ENCODE data around the gene NT5C2. TPM values are rescaled to one million over a fixed set of nuclear protein-coding genes. Genes with fewer than 3 reads are reported as not detected.

NT5C2 gene
- total RNA-seq, 1 donor from 2014 or later, result 52.3 TPM

GRCh38 chr10:103058034-103058433, 135.0 kb downstream of the NT5C2 start:
- no peak for ATAC-seq
- intact Hi-C loops (cut with DNase I), result no loop called here
- no peak for DNase-seq (ENCODE audit: missing footprints)

- intact Hi-C loops (cut with DNase I), result no loop called here
- ATAC-seq, result no peak
- no peak for DNase-seq (ENCODE audit: missing footprints)
Observed at GRCh38 chr10:103055105-103055504, 138.0 kb downstream of the NT5C2 start.

GRCh38 chr10:103054621-103055020, 138.5 kb downstream of the NT5C2 start:
- no peak for ATAC-seq
- intact Hi-C loops (cut with DNase I), result no loop called here
- DNase-seq (ENCODE audit: missing footprints), result no peak

DNA sequence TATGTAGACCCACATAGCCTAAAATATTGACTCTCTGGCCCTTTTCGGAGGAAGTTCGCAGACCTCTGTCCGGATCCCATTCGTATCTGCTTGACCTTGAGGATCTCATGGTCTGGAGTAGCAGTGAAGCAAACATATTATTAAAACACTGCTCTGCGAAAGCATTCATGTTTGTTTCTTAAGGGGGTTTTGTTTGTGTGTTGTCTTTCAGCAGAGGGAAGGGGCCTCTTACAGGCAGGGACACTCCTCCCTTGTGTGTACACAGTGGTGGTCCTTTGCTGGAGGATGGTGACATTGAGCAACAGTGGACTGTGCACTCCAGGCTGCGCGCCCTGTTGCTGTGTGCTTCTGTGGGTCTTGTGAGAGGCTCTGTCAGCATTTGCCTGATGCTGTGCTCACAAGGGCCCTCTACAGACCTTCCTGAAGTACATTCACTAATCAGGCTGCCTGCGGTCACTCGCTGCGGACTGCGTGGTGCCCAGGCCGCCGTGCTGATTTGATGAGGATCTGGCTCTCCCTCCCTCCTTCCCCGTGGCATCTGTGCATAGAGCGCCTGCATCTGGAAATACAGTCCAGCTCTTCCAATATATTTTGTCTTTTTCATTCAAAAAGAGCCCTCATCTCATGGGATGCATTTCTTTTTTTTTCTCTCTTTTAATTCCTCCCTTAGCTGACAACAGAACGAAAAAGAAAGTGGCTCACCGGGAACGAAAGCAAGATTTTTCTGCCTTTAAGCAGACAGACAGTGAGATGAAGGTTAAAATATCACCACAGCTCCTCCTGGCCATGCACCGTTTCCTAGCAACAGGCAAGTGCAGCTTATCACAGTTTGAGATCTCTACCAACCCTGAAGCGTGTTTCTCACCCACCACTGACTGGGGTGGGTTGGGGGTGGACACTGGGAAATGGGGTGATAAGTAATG, 139.2 kb downstream of the NT5C2 start:
- intact Hi-C loops (cut with DNase I), result no loop called here
- DNase-seq (ENCODE audit: missing footprints) (peak; percentile 78), ATAC-seq (peak; percentile 89)

DNA sequence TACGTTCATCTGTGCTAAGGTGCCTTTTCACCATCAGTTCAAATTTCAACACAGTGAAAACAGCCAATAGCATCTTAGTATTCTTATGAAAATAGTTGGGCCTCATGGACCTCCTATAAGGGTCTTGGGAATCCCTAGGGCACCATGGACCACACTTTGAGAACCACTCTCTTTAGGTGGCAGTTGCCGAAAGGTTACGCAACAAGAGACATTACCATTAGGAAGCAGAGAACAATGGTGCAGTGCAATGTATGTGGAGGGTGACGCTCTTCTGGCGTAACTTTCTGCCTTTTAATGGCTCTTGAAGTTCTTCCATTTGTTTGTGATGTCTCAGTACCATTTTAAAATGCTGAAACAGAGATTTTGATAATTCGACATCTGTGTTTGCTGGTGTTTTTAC, 143.8 kb downstream of the NT5C2 start:
- intact Hi-C loops (cut with DNase I), result no loop called here
- ATAC-seq (no peak), DNase-seq (ENCODE audit: missing footprints) (no peak)

- ATAC-seq, result no peak
- DNase-seq (ENCODE audit: missing footprints), result no peak
- intact Hi-C loops (cut with DNase I), result no loop called here
Observed at GRCh38 chr10:103047381-103047780, 145.7 kb downstream of the NT5C2 start.

DNA sequence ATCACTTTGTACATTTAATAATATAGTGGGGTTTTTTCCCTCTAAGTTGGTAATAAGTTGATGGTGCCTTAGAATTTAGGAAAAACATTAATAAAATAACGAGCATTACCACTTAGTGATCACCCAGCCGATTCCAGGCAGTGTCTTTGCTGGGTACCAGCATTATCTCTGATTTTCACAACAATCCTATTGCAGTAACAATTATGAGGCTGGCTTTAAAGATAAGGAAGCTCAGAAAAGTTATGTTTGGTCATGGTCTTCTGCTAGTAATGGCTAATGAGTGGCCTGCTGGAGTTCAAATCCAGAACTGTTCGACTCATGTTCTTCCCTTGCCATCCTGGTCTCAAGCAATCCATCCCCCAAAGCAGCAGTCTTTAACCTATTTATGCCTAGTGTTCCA, 147.1 kb downstream of the NT5C2 start:
- no peak for DNase-seq (ENCODE audit: missing footprints)
- no peak for ATAC-seq
- intact Hi-C loops (cut with DNase I), result no loop called here

DNA sequence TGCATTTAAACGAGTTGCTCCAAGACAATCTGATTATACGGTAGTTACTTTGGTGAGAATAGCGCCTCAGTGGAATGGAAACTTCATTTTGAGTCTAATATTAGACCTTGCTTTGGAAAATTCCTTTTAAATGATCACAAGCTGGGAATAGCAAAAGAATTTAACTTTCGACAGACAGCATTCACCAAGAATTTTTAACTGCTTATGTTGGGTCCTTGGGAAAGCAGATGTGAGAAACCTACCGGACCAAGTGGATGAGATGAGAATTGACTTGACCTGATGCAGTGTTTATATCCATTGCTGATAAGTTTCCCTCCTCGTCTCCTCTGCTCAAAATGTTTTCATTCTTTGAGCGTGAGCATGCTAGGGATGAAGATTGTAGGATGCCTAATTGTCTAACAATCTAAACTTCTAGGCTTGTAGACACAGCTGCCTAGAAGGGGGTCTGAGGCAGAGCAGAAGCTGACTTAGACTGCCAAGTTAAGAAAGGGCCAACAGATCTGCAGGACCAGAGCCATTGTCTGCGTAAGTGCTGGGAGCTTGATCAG, 148.1 kb downstream of the NT5C2 start:
- ATAC-seq (no peak), DNase-seq (ENCODE audit: missing footprints) (no peak)
- intact Hi-C loops (cut with DNase I), result no loop called here

- ATAC-seq (no peak), DNase-seq (ENCODE audit: missing footprints) (no peak)
- intact Hi-C loops (cut with DNase I), result no loop called here
Observed at GRCh38 chr10:103042908-103043307, 150.2 kb downstream of the NT5C2 start.

DNA sequence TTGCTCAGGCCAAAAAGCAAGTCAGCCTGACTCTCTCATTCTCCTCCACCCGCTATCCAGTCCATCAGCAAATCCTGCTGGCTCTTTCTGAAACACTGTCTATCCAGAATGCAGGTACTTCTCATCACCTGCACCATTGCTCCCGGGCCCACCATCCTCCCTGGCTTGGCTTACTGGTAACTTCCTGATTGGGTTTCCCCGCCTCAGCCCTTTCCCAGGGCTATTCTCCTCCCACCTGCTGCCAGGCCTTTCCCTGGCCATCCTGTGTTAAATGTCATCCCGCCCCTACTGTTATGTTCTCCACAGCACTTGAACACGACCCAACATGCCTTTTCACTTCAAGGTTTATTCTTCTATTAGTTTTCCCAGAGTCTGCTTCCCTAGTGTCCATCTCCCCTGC, 150.9 kb downstream of the NT5C2 start:
- intact Hi-C loops (cut with DNase I), result no loop called here
- ATAC-seq (no peak), DNase-seq (ENCODE audit: missing footprints) (no peak)

GRCh38 chr10:103041391-103041790, 151.7 kb downstream of the NT5C2 start:
- DNase-seq (ENCODE audit: missing footprints), result no peak
- intact Hi-C loops (cut with DNase I), result no loop called here
- no peak for ATAC-seq

GRCh38 chr10:103040418-103040817, 152.7 kb downstream of the NT5C2 start:
- no peak for ATAC-seq
- intact Hi-C loops (cut with DNase I), result no loop called here

DNA sequence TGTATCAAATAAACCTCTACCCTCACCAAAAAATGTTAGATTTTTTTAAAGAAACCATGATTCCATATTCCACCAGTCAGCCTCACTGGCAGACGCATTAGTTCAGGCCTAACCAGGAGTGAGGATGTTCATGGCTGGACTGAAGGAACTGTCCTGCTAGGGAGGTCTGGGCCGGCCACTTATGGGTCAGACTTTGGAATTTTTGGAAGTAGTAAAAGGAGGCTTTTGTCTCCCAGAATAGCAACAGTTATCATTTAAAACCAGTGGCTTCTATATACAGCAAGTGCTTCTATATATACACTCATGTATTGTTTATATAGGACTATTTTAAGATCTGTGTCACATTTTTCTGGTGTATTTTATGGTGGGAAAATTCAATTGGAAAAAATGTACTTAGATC, 154.5 kb downstream of the NT5C2 start:
- DNase-seq (ENCODE audit: missing footprints) (no peak), ATAC-seq (no peak)
- intact Hi-C loops (cut with DNase I), result no loop called here

More at GRCh38 chr10:103040418-103040817, 152.7 kb downstream of the NT5C2 start:
- no peak for DNase-seq (ENCODE audit: missing footprints)

Other genes with a start within 250 kb of the NT5C2 start
- gene RPEL1, start 52.6 kb upstream of the NT5C2 start, total RNA-seq, result not detected
- gene INA, start 83.9 kb upstream of the NT5C2 start, total RNA-seq, result not detected
- gene PCGF6, start 157.9 kb upstream of the NT5C2 start, total RNA-seq, result 6.2 TPM
- gene TAF5, start 174.7 kb upstream of the NT5C2 start, total RNA-seq, result 3.1 TPM
- 1,179 TPM for gene ATP5MK, start 203.2 kb upstream of the NT5C2 start, total RNA-seq
- gene PDCD11, start 203.4 kb upstream of the NT5C2 start, total RNA-seq, result 12.1 TPM